Measurements from ENCODE around the gene MAGEL2. TPM values are rescaled to one million over a fixed set of nuclear protein-coding genes. Genes with fewer than 3 reads are reported as not detected.

Gene MAGEL2
- total RNA-seq, result 10 to 100 TPM in 1 of 8 experiments, 1 to 10 TPM in 4, under 1 TPM in 2, not detected in 1; 0.10 to 11.0 (median 5.3) TPM

DNA sequence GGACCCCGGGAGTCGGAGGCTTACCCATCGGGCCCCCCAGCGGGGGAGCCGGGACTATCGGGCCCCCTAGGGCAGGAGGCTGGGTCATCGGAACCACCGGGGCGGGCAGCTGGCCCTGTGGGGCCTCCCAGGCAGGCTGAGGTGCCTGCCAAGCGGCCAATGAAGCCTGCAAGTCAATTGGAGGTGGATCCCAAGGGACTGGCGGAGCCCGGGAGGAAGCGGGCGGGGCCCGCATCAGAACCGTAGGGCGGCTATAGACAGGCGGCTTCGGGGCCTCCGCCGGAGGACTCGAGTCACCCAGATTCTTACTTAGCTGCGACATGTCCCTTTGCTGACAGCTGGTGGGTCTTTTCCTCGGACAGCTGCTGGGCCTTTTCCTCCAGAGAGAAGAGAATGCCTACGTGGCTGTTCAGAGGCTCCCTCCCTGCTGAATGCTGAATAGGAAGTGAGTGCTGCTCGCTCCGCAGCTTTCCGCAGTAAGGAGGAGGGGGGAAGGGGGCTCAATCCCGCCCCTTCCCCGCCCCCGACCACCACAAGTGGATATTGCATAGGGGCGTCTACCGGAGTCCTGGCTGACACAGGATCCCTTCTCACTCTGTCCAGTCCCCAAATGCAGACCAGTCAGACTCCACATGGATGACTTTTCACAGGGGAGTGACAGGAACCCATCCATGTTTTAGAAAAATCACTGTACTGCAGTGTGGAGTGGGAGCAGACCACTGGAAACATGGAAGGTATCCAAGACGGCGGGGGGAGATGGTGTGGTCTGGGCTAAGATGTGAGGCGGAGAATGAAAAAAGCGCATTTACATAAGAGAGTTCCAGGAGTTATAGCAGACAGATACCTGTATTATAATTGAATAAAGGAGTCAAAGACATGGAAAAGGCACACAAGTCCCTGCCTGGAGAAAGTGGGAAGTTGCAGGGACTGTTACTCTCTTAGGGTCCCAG, at the start of gene MAGEL2:
Gene MAGEL2, minus strand, starts transcription at position 447 of the 950 bp plus-strand sequence. Its CDS starts 125 bp downstream, at position 322.
- Histone ChIP-seq H3K27ac (peak within 1 kb of the TSS; percentile 93 to 95), H3K4me3 (peak within 1 kb of the TSS; percentile 55 to 85 (median 61)), H3K4me1 (replicated peaks in 1 of 2) (peaks cover 5 to 26% of the 10 kb centered on the region in 2 donors)
- in situ Hi-C loops (cut with MboI; ENCODE audit: low pct_unique_long_range_greater_than_20kb in 2 of 9, low sequenced_read_pairs in 9 of 9, unreplicated experiment in 9 of 9), result loop anchor here in 7 of 9 experiments (5.0 to 25.0 kb wide), 5 partner anchors 215 to 585 kb away; no protein-coding TSS in a partner anchor
- peak in 5 of 8 experiments; percentile 78 to 89 (median 83) for ATAC-seq (replicated peaks in 6 of 8)
- 2 to 63% (median 27%) methylated on average over 2 to 13 of the region's 37 CpGs; no CpG with 5 or more reads in 1 of the 10 experiments for WGBS, 10 experiments

DNA sequence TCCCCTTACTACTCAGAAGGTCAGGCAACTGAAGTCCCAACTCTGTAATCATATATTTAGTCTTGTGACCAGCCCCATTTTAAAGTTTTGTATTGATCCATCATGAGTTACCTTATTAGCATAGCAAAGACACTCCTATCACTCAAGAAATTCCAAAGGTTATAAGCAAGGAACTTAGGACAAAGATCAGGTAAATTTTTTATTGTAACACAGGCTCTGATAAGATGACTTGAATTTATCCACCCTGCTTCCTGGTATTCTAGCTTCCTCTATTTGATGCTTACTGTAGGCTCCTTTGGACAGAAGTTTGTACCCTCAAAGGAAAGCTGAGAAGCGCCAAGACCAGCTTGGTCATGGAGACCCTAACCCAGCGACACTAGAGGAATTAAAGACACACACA, 47.6 kb upstream of the MAGEL2 start:
- in situ Hi-C loops (cut with MboI; ENCODE audit: low pct_unique_long_range_greater_than_20kb in 2 of 9, low sequenced_read_pairs in 9 of 9, unreplicated experiment in 9 of 9), result no loop called here
- H3K4me1 ChIP-seq (replicated peaks in 1 of 2), result peaks cover 12 to 16% of the 10 kb centered on the region in 2 donors
- 8 to 85% (median 20%) methylated on average over 1 to 2 of the region's 2 CpGs; no CpG with 5 or more reads in 7 of the 10 experiments for WGBS, 10 experiments
- H3K27ac ChIP-seq, result no peak overlapping the region
- no peak overlapping the region for H3K4me3 ChIP-seq
- no peak for ATAC-seq (replicated peaks in 6 of 8)

DNA sequence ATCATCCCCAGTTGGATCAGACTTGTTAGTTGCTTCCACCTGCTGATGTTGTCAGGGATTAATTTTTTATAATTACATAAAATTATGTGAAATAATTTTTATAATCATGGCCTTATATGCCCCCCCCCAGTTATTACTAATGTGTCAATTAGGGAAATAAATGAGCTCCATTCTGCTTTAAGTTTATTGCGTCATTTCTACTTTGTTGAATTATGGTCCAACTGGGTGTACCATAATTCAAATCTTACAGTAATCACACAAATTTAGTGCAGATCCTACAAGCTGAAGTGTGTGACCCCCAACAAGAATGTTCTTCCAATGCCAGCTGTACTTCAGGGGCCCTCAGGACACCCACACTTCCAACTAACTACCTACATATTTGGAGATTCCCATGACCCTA, 46.9 kb upstream of the MAGEL2 start:
- no peak for ATAC-seq (replicated peaks in 6 of 8)
- WGBS, 10 experiments, result 33 to 100% (median 100%) methylated on average over 1 of the region's 1 CpG; no CpG with 5 or more reads in 4 of the 10 experiments
- H3K4me1 ChIP-seq (replicated peaks in 1 of 2), result peaks cover 19 to 23% of the 10 kb centered on the region in 2 donors
- H3K27ac ChIP-seq, result no peak overlapping the region
- no peak overlapping the region for H3K4me3 ChIP-seq
- in situ Hi-C loops (cut with MboI; ENCODE audit: low pct_unique_long_range_greater_than_20kb in 2 of 9, low sequenced_read_pairs in 9 of 9, unreplicated experiment in 9 of 9), result no loop called here

DNA sequence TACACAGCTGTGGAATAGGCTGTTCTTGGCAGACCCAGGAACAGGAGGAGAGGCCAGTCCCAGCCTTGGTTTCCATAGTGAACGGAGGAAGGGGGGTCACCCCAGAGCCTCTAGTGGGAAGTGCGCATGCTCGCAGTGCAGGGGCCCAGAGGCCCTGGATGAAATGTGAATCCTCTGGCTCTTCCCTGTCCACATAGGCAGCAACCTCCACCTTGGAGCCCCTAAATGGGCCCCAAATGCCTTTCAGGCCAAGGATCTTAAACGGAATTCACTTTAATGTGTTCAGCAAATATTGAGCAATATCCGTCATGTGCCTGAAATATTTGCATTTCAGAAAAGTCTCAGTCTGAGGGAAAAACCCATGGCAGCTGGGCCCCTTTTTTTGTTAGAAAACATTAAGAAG, 42.8 kb upstream of the MAGEL2 start:
- H3K4me3 ChIP-seq, result no peak overlapping the region
- in situ Hi-C loops (cut with MboI; ENCODE audit: low pct_unique_long_range_greater_than_20kb in 2 of 9, low sequenced_read_pairs in 9 of 9, unreplicated experiment in 9 of 9), result no loop called here

DNA sequence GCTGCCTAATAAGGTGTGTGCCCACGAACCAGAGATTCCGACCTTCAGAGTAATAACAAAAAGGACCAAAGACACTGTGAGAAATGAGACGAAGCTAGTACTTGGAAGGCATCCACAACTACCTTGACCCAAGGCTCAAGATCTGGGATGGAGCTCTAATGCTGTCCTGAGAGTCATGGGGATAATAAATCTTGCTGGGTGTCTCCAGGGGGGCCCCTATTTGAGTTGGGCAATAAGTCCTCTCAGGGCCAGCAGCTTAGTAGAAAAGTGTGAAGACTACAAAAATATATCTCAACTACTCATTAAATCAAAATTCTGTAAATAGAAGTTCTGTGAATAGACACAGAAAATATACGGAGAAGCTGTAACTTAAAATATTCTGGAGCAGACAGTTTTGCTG, 42.3 kb upstream of the MAGEL2 start:
- ATAC-seq (replicated peaks in 6 of 8), result peak in 5 of 8 experiments; percentile 15 to 25 (median 17)
- WGBS, 10 experiments, result 8 to 87% (median 30%) methylated on average over 2 to 4 of the region's 4 CpGs; no CpG with 5 or more reads in 3 of the 10 experiments
- no peak overlapping the region for H3K4me3 ChIP-seq
- H3K4me1 ChIP-seq (replicated peaks in 1 of 2), result peaks cover 22 to 26% of the 10 kb centered on the region in 2 donors
- peak overlapping the region in 1 of 2 donors; percentile 85 for H3K27ac ChIP-seq
- in situ Hi-C loops (cut with MboI; ENCODE audit: low pct_unique_long_range_greater_than_20kb in 2 of 9, low sequenced_read_pairs in 9 of 9, unreplicated experiment in 9 of 9), result no loop called here

More for the DNA sequence above, 42.8 kb upstream of the MAGEL2 start:
- Histone ChIP-seq H3K4me1 (replicated peaks in 1 of 2) (peaks cover 22 to 23% of the 10 kb centered on the region in 2 donors), H3K27ac (peak overlapping the region; percentile 39 to 85)
- peak in 7 of 8 experiments; percentile 64 to 96 (median 91) for ATAC-seq (replicated peaks in 6 of 8)
- 0 to 64% (median 29%) methylated on average over 1 to 4 of the region's 5 CpGs; no CpG with 5 or more reads in 3 of the 10 experiments for WGBS, 10 experiments

DNA sequence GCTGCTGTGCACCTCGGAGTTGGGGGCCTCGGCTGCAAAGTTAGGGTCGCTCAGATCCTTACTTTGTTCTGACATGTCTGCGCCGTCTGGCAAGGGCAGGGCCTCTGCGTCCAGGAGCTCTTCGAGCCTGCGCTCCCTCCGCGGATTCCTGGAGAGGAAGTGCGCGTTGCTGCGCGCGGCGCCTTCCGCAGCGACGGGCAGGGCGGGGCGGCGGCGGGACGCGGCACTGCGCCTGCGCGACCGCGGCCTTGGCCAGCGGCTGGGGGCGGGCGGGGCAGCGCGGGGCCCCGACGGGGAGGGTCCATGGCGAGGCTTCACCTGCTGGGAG, 39.4 kb upstream of the MAGEL2 start, which contains the start of gene NDN:
Gene NDN, minus strand, starts transcription at position 163 of the 328 bp plus-strand sequence. Its CDS starts 88 bp downstream, at position 75.
- Histone ChIP-seq H3K27ac (peak within 1 kb of the TSS; percentile 45 to 78), H3K4me3 (peak within 1 kb of the TSS; percentile 48 to 75 (median 56)), H3K4me1 (replicated peaks in 1 of 2) (peaks cover 22 to 26% of the 10 kb centered on the region in 2 donors)
- in situ Hi-C loops (cut with MboI; ENCODE audit: low pct_unique_long_range_greater_than_20kb in 2 of 9, low sequenced_read_pairs in 9 of 9, unreplicated experiment in 9 of 9), result no loop called here
- 0% methylated on average over 1 to 5 of the region's 38 CpGs; no CpG with 5 or more reads in 8 of the 10 experiments for WGBS, 10 experiments
- peak in 6 of 8 experiments; percentile 32 to 59 (median 54) for ATAC-seq (replicated peaks in 6 of 8)

DNA sequence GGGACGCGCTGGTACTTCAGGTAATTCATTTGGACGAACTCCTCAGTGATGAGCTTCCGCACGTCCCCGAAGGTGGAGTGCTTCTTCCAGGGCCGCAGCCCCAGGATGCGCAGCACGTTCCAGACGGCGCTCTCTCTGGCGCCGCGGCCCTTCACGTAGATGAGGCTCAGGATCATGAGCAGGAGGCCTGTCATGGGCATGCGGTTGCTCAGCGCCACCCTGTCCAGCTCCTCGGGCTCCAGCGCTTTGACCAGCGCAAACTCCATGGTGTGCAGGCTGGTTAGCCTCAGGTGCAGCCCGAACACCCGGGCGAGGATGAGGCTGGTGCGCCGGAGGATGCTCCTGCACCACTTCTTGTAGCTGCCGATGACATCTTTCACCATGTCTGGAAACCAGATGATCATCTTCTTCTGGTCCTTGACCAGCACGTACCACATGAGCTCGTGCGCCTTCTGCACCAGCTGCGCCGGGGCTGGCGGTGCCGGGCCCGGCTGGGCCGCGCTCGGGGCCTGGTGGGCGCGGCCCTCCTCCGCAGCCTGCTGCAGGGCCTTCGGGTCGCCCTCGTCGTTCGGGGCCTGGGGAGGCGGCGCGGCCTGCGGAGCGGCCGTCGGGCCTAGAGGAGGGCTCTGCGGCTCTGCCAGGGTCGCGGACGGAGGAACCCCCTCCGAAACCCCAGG, 38.9 kb upstream of the MAGEL2 start:
- peak overlapping the region; percentile 45 to 78 for H3K27ac ChIP-seq
- peak in 5 of 8 experiments; percentile 9 to 44 (median 20) for ATAC-seq (replicated peaks in 6 of 8)
- peak overlapping the region; percentile 48 to 75 (median 56) for H3K4me3 ChIP-seq
- H3K4me1 ChIP-seq (replicated peaks in 1 of 2), result peaks cover 22 to 24% of the 10 kb centered on the region in 2 donors
- in situ Hi-C loops (cut with MboI; ENCODE audit: low pct_unique_long_range_greater_than_20kb in 2 of 9, low sequenced_read_pairs in 9 of 9, unreplicated experiment in 9 of 9), result no loop called here
- 0 to 66% (median 27%) methylated on average over 2 to 21 of the region's 57 CpGs; no CpG with 5 or more reads in 4 of the 10 experiments for WGBS, 10 experiments

DNA sequence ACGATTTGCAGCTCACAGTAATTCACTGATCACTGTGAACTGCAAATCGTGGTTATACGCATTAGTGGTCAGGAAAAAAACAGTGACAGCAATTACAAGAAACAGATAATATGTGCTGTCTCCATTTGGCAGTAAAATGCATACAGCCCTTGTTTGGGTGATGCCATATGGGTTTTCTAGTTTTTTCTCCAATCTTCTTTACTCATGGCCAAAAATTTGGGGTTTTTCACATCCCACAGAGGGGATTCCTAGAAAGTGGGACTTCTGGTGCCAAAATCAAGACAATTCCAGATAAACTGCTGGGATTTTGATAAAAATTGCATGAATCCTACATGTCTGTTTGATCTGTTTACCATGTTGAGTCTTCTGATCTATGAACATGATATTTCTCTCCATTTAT, 23.8 kb upstream of the MAGEL2 start:
- Histone ChIP-seq H3K4me1 (replicated peaks in 1 of 2) (no peaks in the 10 kb centered on the region), H3K4me3 (no peak overlapping the region), H3K27ac (no peak overlapping the region)
- ATAC-seq (replicated peaks in 6 of 8), result peak in 3 of 8 experiments; percentile 31 to 60 (median 33)
- in situ Hi-C loops (cut with MboI; ENCODE audit: low pct_unique_long_range_greater_than_20kb in 2 of 9, low sequenced_read_pairs in 9 of 9, unreplicated experiment in 9 of 9), result no loop called here
- 7 to 82% (median 47%) methylated on average over 2 to 3 of the region's 3 CpGs; no CpG with 5 or more reads in 3 of the 10 experiments for WGBS, 10 experiments

DNA sequence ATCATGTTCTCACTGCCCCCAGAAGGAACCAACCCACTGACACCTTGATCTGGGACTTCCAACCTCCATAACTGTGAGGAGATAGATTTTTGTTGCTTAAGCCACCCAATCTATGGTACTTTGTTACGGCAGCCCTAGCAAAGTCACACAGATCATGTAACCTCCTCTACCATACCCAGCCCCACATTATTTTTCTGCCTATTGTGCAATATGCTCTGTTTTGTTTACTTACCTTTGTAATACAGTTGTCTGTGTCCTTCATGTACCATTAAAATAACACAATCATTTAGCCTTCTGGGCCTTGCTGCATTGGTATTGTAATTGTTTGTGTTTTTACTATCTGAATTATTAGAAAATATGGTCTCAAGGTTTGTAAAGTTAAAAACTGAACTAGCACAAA, 23.3 kb upstream of the MAGEL2 start:
- 17 to 83% (median 71%) methylated on average over 1 of the region's 1 CpG; no CpG with 5 or more reads in 3 of the 10 experiments for WGBS, 10 experiments
- no peak overlapping the region for H3K27ac ChIP-seq
- in situ Hi-C loops (cut with MboI; ENCODE audit: low pct_unique_long_range_greater_than_20kb in 2 of 9, low sequenced_read_pairs in 9 of 9, unreplicated experiment in 9 of 9), result no loop called here

DNA sequence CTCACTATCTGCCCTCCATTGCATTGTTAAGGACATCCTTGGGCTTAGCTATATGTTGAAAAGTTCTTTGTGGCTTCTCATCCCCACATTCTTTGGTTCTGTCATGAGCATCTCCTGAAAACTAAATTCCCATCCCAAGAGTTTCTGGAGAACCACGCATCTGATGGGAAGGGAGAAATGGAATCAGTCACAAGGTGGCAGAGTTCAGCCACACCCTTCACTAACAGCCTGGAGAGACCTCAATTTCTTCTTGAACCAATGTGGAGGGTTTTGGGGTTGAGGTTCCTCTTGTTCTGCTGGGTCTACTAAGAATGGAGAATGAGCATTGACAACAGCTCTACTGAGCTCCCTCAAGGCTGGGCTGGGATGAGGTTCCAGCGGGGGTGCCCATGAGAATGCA, 15.6 kb upstream of the MAGEL2 start:
- no peak overlapping the region for H3K27ac ChIP-seq

More for the DNA sequence above, 23.3 kb upstream of the MAGEL2 start:
- Histone ChIP-seq H3K4me1 (replicated peaks in 1 of 2) (no peaks in the 10 kb centered on the region), H3K4me3 (no peak overlapping the region)
- ATAC-seq (replicated peaks in 6 of 8), result peak in 1 of 8 experiments; percentile 42

DNA sequence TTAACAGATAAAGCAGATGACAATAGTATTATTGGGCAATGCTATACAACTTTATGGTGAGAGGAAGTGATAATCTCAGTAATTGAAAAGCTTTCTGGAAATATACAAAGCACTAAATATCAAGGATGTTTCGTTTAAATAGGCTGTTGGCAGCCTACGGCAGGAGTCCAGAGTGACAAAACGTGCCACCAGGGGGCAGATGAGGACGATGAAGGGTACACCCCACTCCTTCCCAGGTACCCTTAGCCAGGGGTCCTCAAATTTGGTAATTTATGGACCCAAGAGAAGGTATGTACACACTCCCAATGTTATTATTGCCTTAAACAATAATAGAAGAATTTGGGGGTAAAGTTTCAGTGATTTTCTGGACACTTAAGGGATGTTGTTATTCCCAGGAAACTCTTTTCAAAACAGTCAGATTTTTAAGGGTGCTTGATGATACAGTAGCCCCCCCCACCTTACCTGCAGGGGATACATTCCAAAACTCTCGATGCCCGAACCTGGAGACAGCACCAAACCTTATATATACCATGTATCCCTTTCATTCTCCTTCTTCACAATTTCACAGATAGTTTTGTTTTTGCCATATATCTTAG, 1.4 kb upstream of the MAGEL2 start:
- WGBS, 10 experiments, result 0 to 45% (median 15%) methylated on average over 1 to 6 of the region's 6 CpGs
- peak in 1 of 8 experiments; percentile 16 for ATAC-seq (replicated peaks in 6 of 8)
- in situ Hi-C loops (cut with MboI; ENCODE audit: low pct_unique_long_range_greater_than_20kb in 2 of 9, low sequenced_read_pairs in 9 of 9, unreplicated experiment in 9 of 9), result loop anchor here in 7 of 9 experiments (5.0 to 25.0 kb wide), 5 partner anchors 213 to 587 kb away; no protein-coding TSS in a partner anchor
- H3K4me3 ChIP-seq, result peak overlapping the region in 4 of 5 donors; percentile 55 to 62 (median 61)
- H3K4me1 ChIP-seq (replicated peaks in 1 of 2), result peaks cover 5 to 21% of the 10 kb centered on the region in 2 donors
- H3K27ac ChIP-seq, result no peak overlapping the region

More for the DNA sequence above, 15.6 kb upstream of the MAGEL2 start:
- no peak for ATAC-seq (replicated peaks in 6 of 8)
- in situ Hi-C loops (cut with MboI; ENCODE audit: low pct_unique_long_range_greater_than_20kb in 2 of 9, low sequenced_read_pairs in 9 of 9, unreplicated experiment in 9 of 9), result no loop called here
- Histone ChIP-seq H3K4me3 (no peak overlapping the region), H3K4me1 (replicated peaks in 1 of 2) (peaks cover 0 to 3% of the 10 kb centered on the region in 2 donors)
- 14 to 73% (median 56%) methylated on average over 1 to 2 of the region's 2 CpGs; no CpG with 5 or more reads in 5 of the 10 experiments for WGBS, 10 experiments

DNA sequence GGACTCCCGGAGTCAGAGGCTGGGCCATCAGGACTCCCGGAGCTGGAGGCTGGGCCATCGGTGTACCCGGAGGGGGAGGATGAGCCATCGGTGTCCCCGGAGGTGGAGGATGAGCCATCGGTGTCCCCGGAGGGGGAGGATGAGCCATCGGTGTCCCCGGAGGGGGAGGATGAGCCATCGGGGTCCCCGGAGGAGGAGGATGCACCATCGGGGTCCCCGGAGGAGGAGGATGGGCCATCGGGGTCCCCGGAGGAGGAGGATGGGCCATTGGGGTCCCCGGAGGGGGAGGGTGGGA, 719 bp downstream of the MAGEL2 start:
- peak overlapping the region; percentile 55 to 85 (median 61) for H3K4me3 ChIP-seq
- no peak for ATAC-seq (replicated peaks in 6 of 8)
- peak overlapping the region; percentile 93 to 95 for H3K27ac ChIP-seq
- 18 to 39% methylated on average over 2 to 8 of the region's 17 CpGs; no CpG with 5 or more reads in 8 of the 10 experiments for WGBS, 10 experiments
- in situ Hi-C loops (cut with MboI; ENCODE audit: low pct_unique_long_range_greater_than_20kb in 2 of 9, low sequenced_read_pairs in 9 of 9, unreplicated experiment in 9 of 9), result loop anchor here in 7 of 9 experiments (5.0 to 25.0 kb wide), 5 partner anchors 215 to 585 kb away; no protein-coding TSS in a partner anchor
- H3K4me1 ChIP-seq (replicated peaks in 1 of 2), result peaks cover 5 to 24% of the 10 kb centered on the region in 2 donors
